ENCODE results near the gene INMT. TPM values are rescaled to one million over a fixed set of nuclear protein-coding genes. Genes with fewer than 3 reads are reported as not detected.

Gene INMT
- total RNA-seq, 1 donor from 2014 or later = 0.26 TPM

GRCh38 chr7:30752979-30753378 lies 1.0 kb downstream of the INMT start:
- TF ChIP-seq CTCF (IDR thresholded peaks at IDR 0.05; ENCODE audit: insufficient read depth, low read length, severe bottlenecking) = no peak
- DNase-seq (ENCODE audit: low read depth) (no peak), FAIRE-seq (no peak)
- Histone ChIP-seq H3K27me3 (ENCODE audit: control insufficient read depth, insufficient read depth, low read length) (peaks cover 2% of the 10 kb centered on the region), H3K36me3 (ENCODE audit: control insufficient read depth, insufficient read depth, low read length) (no peaks in the 10 kb centered on the region), H3K4me3 (ENCODE audit: low read depth, low read length) (no peak overlapping the region)

- no peaks in the 10 kb centered on the region for H3K36me3 ChIP-seq (ENCODE audit: control insufficient read depth, insufficient read depth, low read length)
- DNase-seq (ENCODE audit: low read depth) (no peak), FAIRE-seq (no peak)
- peaks cover 2% of the 10 kb centered on the region for H3K27me3 ChIP-seq (ENCODE audit: control insufficient read depth, insufficient read depth, low read length)
- TF ChIP-seq CTCF (IDR thresholded peaks at IDR 0.05; ENCODE audit: insufficient read depth, low read length, severe bottlenecking) = no peak
- H3K4me3 ChIP-seq (ENCODE audit: low read depth, low read length) = no peak overlapping the region
Observed at GRCh38 chr7:30754315-30754877, 2.5 kb downstream of the INMT start.

GRCh38 chr7:30755384-30756154 lies 3.6 kb downstream of the INMT start:
- no peak for TF ChIP-seq CTCF (IDR thresholded peaks at IDR 0.05; ENCODE audit: insufficient read depth, low read length, severe bottlenecking)
- H3K27me3 ChIP-seq (ENCODE audit: control insufficient read depth, insufficient read depth, low read length) = peaks cover 2% of the 10 kb centered on the region
- DNase-seq (ENCODE audit: low read depth) = no peak
- H3K36me3 ChIP-seq (ENCODE audit: control insufficient read depth, insufficient read depth, low read length) = no peaks in the 10 kb centered on the region
- peak; percentile 55 for FAIRE-seq
- H3K4me3 ChIP-seq (ENCODE audit: low read depth, low read length) = no peak overlapping the region

- no peaks in the 10 kb centered on the region for H3K36me3 ChIP-seq (ENCODE audit: control insufficient read depth, insufficient read depth, low read length)
- DNase-seq (ENCODE audit: low read depth) = no peak
- no peak overlapping the region for H3K4me3 ChIP-seq (ENCODE audit: low read depth, low read length)
- FAIRE-seq = no peak
- TF ChIP-seq CTCF (IDR thresholded peaks at IDR 0.05; ENCODE audit: insufficient read depth, low read length, severe bottlenecking) = no peak
- H3K27me3 ChIP-seq (ENCODE audit: control insufficient read depth, insufficient read depth, low read length) = peaks cover 1% of the 10 kb centered on the region
Observed at GRCh38 chr7:30757342-30757692, 5.4 kb downstream of the INMT start.

- Histone ChIP-seq H3K36me3 (ENCODE audit: control insufficient read depth, insufficient read depth, low read length) (no peaks in the 10 kb centered on the region), H3K27me3 (ENCODE audit: control insufficient read depth, insufficient read depth, low read length) (peaks cover 2% of the 10 kb centered on the region), H3K4me3 (ENCODE audit: low read depth, low read length) (no peak overlapping the region)
- DNase-seq (ENCODE audit: low read depth) (no peak), FAIRE-seq (peak; percentile 68)
- no peak for TF ChIP-seq CTCF (IDR thresholded peaks at IDR 0.05; ENCODE audit: insufficient read depth, low read length, severe bottlenecking)
Observed at GRCh38 chr7:30760514-30761213, 8.7 kb downstream of the INMT start.

All from bronchial epithelial cell (primary cell).